HG03139 (cell line): ENCODE measurements around the gene CCK.

ENCODE experiments used
- ATAC-seq: cut with Tn5 transposase; IDR thresholded peaks from one replicate; pipeline ENCODE4 v1.9.1; 2021; ENCODE audit not compliant: unreplicated experiment

The CCK gene

GRCh38 chr3:42269647-42270046, 3.7 kb upstream of the CCK start:
- ATAC-seq, result no peak

GRCh38 chr3:42267878-42268277, 1.9 kb upstream of the CCK start:
- no peak for ATAC-seq

- no peak for ATAC-seq
Observed at GRCh38 chr3:42265059-42265991, 660 bp downstream of the CCK start.

- no peak for ATAC-seq
Observed at GRCh38 chr3:42264399-42265058, 1.5 kb downstream of the CCK start.

GRCh38 chr3:42263354-42264346, 2.3 kb downstream of the CCK start:
- no peak for ATAC-seq

- ATAC-seq, result no peak
Observed at GRCh38 chr3:42262525-42262924, 3.5 kb downstream of the CCK start.

GRCh38 chr3:42257007-42257406, 9.0 kb downstream of the CCK start:
- no peak for ATAC-seq

- ATAC-seq, result no peak
Observed at GRCh38 chr3:42256135-42256819, 9.7 kb downstream of the CCK start.

- no peak for ATAC-seq
Observed at GRCh38 chr3:42254566-42254965, 11.4 kb downstream of the CCK start.

- ATAC-seq, result no peak
Observed at GRCh38 chr3:42250761-42251160, 15.2 kb downstream of the CCK start.

- ATAC-seq, result no peak
Observed at GRCh38 chr3:42247576-42248027, 18.4 kb downstream of the CCK start.

- no peak for ATAC-seq
Observed at GRCh38 chr3:42246091-42246490, 19.9 kb downstream of the CCK start.

GRCh38 chr3:42236611-42237010, 29.4 kb downstream of the CCK start:
- no peak for ATAC-seq

- ATAC-seq, result no peak
Observed at GRCh38 chr3:42235532-42235931, 30.5 kb downstream of the CCK start.

- ATAC-seq, result no peak
Observed at GRCh38 chr3:42230860-42231259, 35.1 kb downstream of the CCK start.

GRCh38 chr3:42229942-42230688, 35.9 kb downstream of the CCK start:
- ATAC-seq, result no peak

GRCh38 chr3:42229266-42229941, 36.6 kb downstream of the CCK start:
- ATAC-seq, result no peak

- ATAC-seq, result no peak
Observed at GRCh38 chr3:42228796-42229195, 37.2 kb downstream of the CCK start.
